Activated T-helper 1 cell treated with anti-CD3 and anti-CD28 coated beads, Interleukin-2, amount 50 U/mL, for 16 hours (primary cell): Measurements from ENCODE around the gene ATP10D.
A peak's percentile ranks its signal among the peaks of the same experiment; 100 is the strongest.
"Not testable (repeated sequence)": the region's sequence is repeated elsewhere in the genome, so short reads cannot be mapped to it uniquely, and the experiment has no call there.

ENCODE experiments used
- DNase-seq, 2 donors: peaks; one replicate each; pipeline ENCODE4 v3.0.0-alpha.2; 2020; ENCODE audit warnings: low read depth in 1 of 2, low spot score in 1 of 2

ATP10D gene

GRCh38 chr4:47486727-47487126 lies 1.7 kb downstream of the ATP10D start:
- not testable (repeated sequence) for DNase-seq

GRCh38 chr4:47488706-47489105 lies 3.6 kb downstream of the ATP10D start:
- no peak for DNase-seq

- no peak for DNase-seq
These were observed 5.5 kb downstream of the ATP10D start for GRCh38 chr4:47490550-47490949.

GRCh38 chr4:47493238-47494123 lies 8.4 kb downstream of the ATP10D start:
- DNase-seq = no peak

- no peak for DNase-seq
These were observed 9.0 kb downstream of the ATP10D start for GRCh38 chr4:47494124-47494430.

- no peak for DNase-seq
These were observed 13.8 kb downstream of the ATP10D start for GRCh38 chr4:47498899-47499298.

GRCh38 chr4:47499700-47500099 lies 14.6 kb downstream of the ATP10D start:
- no peak for DNase-seq

GRCh38 chr4:47500776-47501175 lies 15.7 kb downstream of the ATP10D start:
- no peak for DNase-seq

- no peak for DNase-seq
These were observed 20.1 kb downstream of the ATP10D start for GRCh38 chr4:47505147-47505546.

GRCh38 chr4:47505666-47506065 lies 20.6 kb downstream of the ATP10D start:
- DNase-seq = no peak

- DNase-seq = no peak
These were observed 25.6 kb downstream of the ATP10D start for GRCh38 chr4:47510506-47511143.

GRCh38 chr4:47513461-47513860 lies 28.4 kb downstream of the ATP10D start:
- DNase-seq = no peak

- no peak for DNase-seq
These were observed 34.3 kb downstream of the ATP10D start for GRCh38 chr4:47519239-47519883.

- no peak for DNase-seq
These were observed 40.2 kb downstream of the ATP10D start for GRCh38 chr4:47525154-47525819.

- DNase-seq = no peak
These were observed 41.2 kb downstream of the ATP10D start for GRCh38 chr4:47526281-47526680.

GRCh38 chr4:47528646-47529045 lies 43.6 kb downstream of the ATP10D start:
- not testable (repeated sequence) for DNase-seq

GRCh38 chr4:47530801-47531200 lies 45.7 kb downstream of the ATP10D start:
- DNase-seq = no peak

- DNase-seq = peak in 1 of 2 donors; percentile 8
These were observed 46.3 kb downstream of the ATP10D start for GRCh38 chr4:47531241-47531953.

- DNase-seq = no peak
These were observed 46.9 kb downstream of the ATP10D start for GRCh38 chr4:47531954-47532321.

GRCh38 chr4:47532658-47533057 lies 47.6 kb downstream of the ATP10D start:
- no peak for DNase-seq
